SU-DHL-6 (cell line): ENCODE measurements around the gene MBP.

ENCODE experiments used
- CTCF ChIP-seq: fragments of 200-600 bp; sonication (generic); IDR thresholded peaks from one replicate; pipeline ENCODE4 v1.5.1; 2017; ENCODE audit warnings: antibody characterized with exemption, mild to moderate bottlenecking, low read length, moderate library complexity; ENCODE audit not compliant: insufficient read depth, poor library complexity, severe bottlenecking
- EZH2phosphoT487 ChIP-seq: fragments of 200-600 bp; sonication (generic), shearing (Covaris generic); conservative IDR thresholded peaks from 2 replicates; pipeline ENCODE4 v1.6.1; 2018; ENCODE audit warnings: mild to moderate bottlenecking, antibody characterized with exemption, low read length, moderate library complexity, mixed read lengths

GRCh38 chr18:77061281-77061945, 71.2 kb downstream of the MBP start:
- no peak for TF ChIP-seq CTCF
- TF ChIP-seq EZH2phosphoT487: no peak
